ENCODE data around the gene LIMS1. TPM values are rescaled to one million over a fixed set of nuclear protein-coding genes. Genes with fewer than 3 reads are reported as not detected.

Gene LIMS1
- total and polyA plus RNA-seq, 2 of the 13 experiments (the other 11 are each of a cell fraction or from before 2014, with no cell fraction given), result 38.3 to 49.6 TPM

DNA sequence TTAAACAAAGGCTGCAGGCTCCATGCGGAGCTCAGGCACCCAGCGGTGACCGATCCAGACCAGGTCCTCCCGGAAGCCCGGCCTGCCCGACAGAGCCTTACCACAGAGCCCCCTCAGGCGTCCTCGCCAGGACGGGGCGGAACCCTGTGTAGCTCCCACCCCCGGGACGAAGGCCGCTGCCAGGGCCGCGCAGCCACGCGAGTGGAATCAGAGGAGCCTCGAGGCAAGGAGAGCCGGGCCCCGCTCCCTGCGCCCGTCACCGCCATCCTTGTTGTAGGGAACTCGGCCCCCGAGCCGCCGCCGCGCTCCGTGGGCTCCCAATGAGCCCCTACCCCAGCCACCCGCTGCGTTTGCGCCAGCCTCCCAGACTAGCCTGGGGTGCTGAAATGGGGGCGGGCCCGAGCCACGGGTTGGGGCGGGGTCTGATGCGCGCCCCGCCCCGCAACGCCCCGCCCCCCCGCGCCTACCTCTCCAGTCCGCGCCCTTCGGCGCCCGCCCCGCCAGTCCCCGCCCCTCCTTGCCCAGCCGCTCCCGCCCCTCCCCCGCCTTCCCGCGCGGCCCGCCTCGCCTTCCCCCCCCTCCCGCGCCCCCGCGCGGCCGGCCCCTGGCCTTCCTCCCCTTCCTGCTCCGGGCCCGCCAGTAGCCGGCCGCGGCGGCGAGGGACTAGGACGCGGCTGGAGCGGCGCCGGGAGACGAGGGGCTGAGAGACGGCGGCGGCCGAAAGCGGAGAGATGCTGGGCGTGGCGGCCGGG, at the start of gene LIMS1 (continued):
- TF ChIP-seq, protein P1, sequence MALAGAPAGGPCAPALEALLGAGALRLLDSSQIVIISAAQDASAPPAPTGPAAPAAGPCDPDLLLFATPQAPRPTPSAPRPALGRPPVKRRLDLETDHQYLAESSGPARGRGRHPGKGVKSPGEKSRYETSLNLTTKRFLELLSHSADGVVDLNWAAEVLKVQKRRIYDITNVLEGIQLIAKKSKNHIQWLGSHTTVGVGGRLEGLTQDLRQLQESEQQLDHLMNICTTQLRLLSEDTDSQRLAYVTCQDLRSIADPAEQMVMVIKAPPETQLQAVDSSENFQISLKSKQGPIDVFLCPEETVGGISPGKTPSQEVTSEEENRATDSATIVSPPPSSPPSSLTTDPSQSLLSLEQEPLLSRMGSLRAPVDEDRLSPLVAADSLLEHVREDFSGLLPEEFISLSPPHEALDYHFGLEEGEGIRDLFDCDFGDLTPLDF (CRISPR knock-in tag; IDR thresholded peaks at IDR 0.05), result peak; percentile 13; the same call in 1 of the 2 replicates
- TF ChIP-seq TCF7L2 (IDR thresholded peaks at IDR 0.05; ENCODE audit: low read depth, low read length) (no peak), POGZ (CRISPR knock-in tag; IDR thresholded peaks at IDR 0.05) (peak; percentile 84), SP1 (IDR thresholded peaks at IDR 0.05) (no peak), SP1 (CRISPR knock-in tag; IDR thresholded peaks at IDR 0.05) (peak; percentile 87), GATAD2A (CRISPR knock-in tag; IDR thresholded peaks at IDR 0.05) (peak; percentile 71; the same call in 1 of the 2 replicates), RAD51 (IDR thresholded peaks at IDR 0.05; ENCODE audit: borderline replicate concordance) (no peak), HNRNPUL1 (IDR thresholded peaks at IDR 0.05; ENCODE audit: low read depth, low read length) (no peak), MIER2 (CRISPR knock-in tag; IDR thresholded peaks at IDR 0.05) (no peak), PHF21A (CRISPR knock-in tag; IDR thresholded peaks at IDR 0.05) (peak; percentile 50; the same call in 1 of the 2 replicates), ZNF570 (CRISPR knock-in tag; IDR thresholded peaks at IDR 0.05; ENCODE audit: borderline replicate concordance) (no peak), ZNF136 (CRISPR knock-in tag; IDR thresholded peaks at IDR 0.05; ENCODE audit: low read depth) (0 out of 2 replicates have a peak, but pooled peaks have one; percentile 91), FOXA1 (IDR thresholded peaks at IDR 0.05) (no peak), FOXA1 (CRISPR knock-in tag; IDR thresholded peaks at IDR 0.05) (peak; percentile 38; the same call in 1 of the 2 replicates), HNRNPLL (IDR thresholded peaks at IDR 0.05; ENCODE audit: low read depth, low read length, poor library complexity, severe bottlenecking) (peak; percentile 80), ZNF3 (CRISPR knock-in tag; IDR thresholded peaks at IDR 0.05) (peak; percentile 70; the same call in 1 of the 2 replicates), SNAI1 (CRISPR knock-in tag; IDR thresholded peaks at IDR 0.05; ENCODE audit: borderline replicate concordance) (peak; percentile 97), POLR2A (IDR thresholded peaks at IDR 0.05; ENCODE audit: insufficient read depth in 1 of 2, low read depth in 2 of 2, low read length in 2 of 2) (peak; percentile 97), ZNF207 (IDR thresholded peaks at IDR 0.05; ENCODE audit: borderline replicate concordance) (no peak)
- TF ChIP-seq, protein P2, sequence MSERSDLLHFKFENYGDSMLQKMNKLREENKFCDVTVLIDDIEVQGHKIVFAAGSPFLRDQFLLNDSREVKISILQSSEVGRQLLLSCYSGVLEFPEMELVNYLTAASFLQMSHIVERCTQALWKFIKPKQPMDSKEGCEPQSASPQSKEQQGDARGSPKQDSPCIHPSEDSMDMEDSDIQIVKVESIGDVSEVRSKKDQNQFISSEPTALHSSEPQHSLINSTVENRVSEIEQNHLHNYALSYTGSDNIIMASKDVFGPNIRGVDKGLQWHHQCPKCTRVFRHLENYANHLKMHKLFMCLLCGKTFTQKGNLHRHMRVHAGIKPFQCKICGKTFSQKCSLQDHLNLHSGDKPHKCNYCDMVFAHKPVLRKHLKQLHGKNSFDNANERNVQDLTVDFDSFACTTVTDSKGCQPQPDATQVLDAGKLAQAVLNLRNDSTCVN (CRISPR knock-in tag; IDR thresholded peaks at IDR 0.05; ENCODE audit: borderline replicate concordance), result peak; percentile 68
- TF ChIP-seq, protein P3, sequence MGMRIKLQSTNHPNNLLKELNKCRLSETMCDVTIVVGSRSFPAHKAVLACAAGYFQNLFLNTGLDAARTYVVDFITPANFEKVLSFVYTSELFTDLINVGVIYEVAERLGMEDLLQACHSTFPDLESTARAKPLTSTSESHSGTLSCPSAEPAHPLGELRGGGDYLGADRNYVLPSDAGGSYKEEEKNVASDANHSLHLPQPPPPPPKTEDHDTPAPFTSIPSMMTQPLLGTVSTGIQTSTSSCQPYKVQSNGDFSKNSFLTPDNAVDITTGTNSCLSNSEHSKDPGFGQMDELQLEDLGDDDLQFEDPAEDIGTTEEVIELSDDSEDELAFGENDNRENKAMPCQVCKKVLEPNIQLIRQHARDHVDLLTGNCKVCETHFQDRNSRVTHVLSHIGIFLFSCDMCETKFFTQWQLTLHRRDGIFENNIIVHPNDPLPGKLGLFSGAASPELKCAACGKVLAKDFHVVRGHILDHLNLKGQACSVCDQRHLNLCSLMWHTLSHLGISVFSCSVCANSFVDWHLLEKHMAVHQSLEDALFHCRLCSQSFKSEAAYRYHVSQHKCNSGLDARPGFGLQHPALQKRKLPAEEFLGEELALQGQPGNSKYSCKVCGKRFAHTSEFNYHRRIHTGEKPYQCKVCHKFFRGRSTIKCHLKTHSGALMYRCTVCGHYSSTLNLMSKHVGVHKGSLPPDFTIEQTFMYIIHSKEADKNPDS (CRISPR knock-in tag; IDR thresholded peaks at IDR 0.05), result peak; percentile 92; the same call in 1 of the 2 replicates
- TF ChIP-seq, protein P4, sequence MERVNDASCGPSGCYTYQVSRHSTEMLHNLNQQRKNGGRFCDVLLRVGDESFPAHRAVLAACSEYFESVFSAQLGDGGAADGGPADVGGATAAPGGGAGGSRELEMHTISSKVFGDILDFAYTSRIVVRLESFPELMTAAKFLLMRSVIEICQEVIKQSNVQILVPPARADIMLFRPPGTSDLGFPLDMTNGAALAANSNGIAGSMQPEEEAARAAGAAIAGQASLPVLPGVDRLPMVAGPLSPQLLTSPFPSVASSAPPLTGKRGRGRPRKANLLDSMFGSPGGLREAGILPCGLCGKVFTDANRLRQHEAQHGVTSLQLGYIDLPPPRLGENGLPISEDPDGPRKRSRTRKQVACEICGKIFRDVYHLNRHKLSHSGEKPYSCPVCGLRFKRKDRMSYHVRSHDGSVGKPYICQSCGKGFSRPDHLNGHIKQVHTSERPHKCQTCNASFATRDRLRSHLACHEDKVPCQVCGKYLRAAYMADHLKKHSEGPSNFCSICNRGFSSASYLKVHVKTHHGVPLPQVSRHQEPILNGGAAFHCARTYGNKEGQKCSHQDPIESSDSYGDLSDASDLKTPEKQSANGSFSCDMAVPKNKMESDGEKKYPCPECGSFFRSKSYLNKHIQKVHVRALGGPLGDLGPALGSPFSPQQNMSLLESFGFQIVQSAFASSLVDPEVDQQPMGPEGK (CRISPR knock-in tag; IDR thresholded peaks at IDR 0.05), result peak; percentile 93
- TF ChIP-seq, protein P5, sequence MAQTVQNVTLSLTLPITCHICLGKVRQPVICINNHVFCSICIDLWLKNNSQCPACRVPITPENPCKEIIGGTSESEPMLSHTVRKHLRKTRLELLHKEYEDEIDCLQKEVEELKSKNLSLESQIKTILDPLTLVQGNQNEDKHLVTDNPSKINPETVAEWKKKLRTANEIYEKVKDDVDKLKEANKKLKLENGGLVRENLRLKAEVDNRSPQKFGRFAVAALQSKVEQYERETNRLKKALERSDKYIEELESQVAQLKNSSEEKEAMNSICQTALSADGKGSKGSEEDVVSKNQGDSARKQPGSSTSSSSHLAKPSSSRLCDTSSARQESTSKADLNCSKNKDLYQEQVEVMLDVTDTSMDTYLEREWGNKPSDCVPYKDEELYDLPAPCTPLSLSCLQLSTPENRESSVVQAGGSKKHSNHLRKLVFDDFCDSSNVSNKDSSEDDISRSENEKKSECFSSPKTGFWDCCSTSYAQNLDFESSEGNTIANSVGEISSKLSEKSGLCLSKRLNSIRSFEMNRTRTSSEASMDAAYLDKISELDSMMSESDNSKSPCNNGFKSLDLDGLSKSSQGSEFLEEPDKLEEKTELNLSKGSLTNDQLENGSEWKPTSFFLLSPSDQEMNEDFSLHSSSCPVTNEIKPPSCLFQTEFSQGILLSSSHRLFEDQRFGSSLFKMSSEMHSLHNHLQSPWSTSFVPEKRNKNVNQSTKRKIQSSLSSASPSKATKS (CRISPR knock-in tag; IDR thresholded peaks at IDR 0.05), result no peak; the same call in 1 of the 2 replicates
